Uterus (tissue), 4 donors: Measurements from ENCODE around the gene FKBP7. TPM values are rescaled to one million over a fixed set of nuclear protein-coding genes. Genes with fewer than 3 reads are reported as not detected.

Experiments used
- DNase-seq, 2 donors: peaks; one replicate each; pipeline ENCODE4 v3.0.0-alpha.2; 2019 to 2020
- H3K27ac ChIP-seq, 2 donors: fragments of 200-600 bp; sonication (generic); 1 replicate in 1 of 2; 2 replicates in 1 of 2; pipeline ENCODE4 v1.5.1; 2016 to 2018
- H3K27me3 ChIP-seq, 2 donors: fragments of 200-600 bp; sonication (generic); one replicate each; pipeline ENCODE4 v1.5.1; 2018 to 2019; ENCODE audit warnings: control low read depth in 1 of 2
- H3K36me3 ChIP-seq, 2 donors: fragments of 200-600 bp; sonication (generic); one replicate each; pipeline ENCODE4 v1.5.1; 2019; ENCODE audit warnings: control low read depth in 1 of 2
- H3K4me1 ChIP-seq, 2 donors: fragments of 200-600 bp; sonication (generic); one replicate each; pipeline ENCODE4 v1.5.1; 2018 to 2019; ENCODE audit warnings: control low read depth in 1 of 2
- H3K4me3 ChIP-seq, 2 donors: fragments of 200-600 bp; sonication (generic); 1 replicate in 1 of 2; 2 replicates in 1 of 2; pipeline ENCODE4 v1.5.1; 2018 to 2019; ENCODE audit warnings: mild to moderate bottlenecking in 1 of 2
- H3K9me3 ChIP-seq, 2 donors: fragments of 200-600 bp; sonication (generic); one replicate each; pipeline ENCODE4 v1.5.1; 2019; ENCODE audit warnings: control low read depth in 1 of 2
- POLR2A ChIP-seq, 2 donors: fragments of 450-650 bp; IDR thresholded peaks; one replicate each; pipeline ENCODE4 v1.6.1; 2016; ENCODE audit warnings: antibody characterized with exemption in 2 of 2, mild to moderate bottlenecking in 1 of 2, moderate library complexity in 1 of 2
- intact Hi-C: fragments of 100-400 bp; cut with DNase I; formaldehyde crosslinking; loops from one replicate; pipeline ENCODE4 v1.15.1; 2023; ENCODE audit warnings: low total_unique reads
- total RNA-seq, 4 donors: library from RNA; depleted of rRNA in 3 of 4; stranded (reverse); fragments of >200 nt in 3 of 4; gene quantifications; one replicate each; pipeline versions ENCODE4 v1.1.0 to v1.2.4, GENCODE V29; 2014 to 2023
- TF ChIP-seq, protein P1 (sequence below), 4 experiments: fragments of 200-600 bp in 2 of 4; fragments of 450-650 bp in 2 of 4; sonication (generic) in 2 of 4; IDR thresholded peaks; one replicate each; pipeline ENCODE4 v1.5.1; 2016 to 2019; ENCODE audit warnings: antibody characterized with exemption in 4 of 4, mild to moderate bottlenecking in 2 of 4, moderate library complexity in 1 of 4
- donor health status: DM: yes; HTN: yes; CAD: no.

Gene FKBP7
- total RNA-seq, 4 donors from 2014 or later = 5.4 to 87.2 (median 27.0) TPM

DNA sequence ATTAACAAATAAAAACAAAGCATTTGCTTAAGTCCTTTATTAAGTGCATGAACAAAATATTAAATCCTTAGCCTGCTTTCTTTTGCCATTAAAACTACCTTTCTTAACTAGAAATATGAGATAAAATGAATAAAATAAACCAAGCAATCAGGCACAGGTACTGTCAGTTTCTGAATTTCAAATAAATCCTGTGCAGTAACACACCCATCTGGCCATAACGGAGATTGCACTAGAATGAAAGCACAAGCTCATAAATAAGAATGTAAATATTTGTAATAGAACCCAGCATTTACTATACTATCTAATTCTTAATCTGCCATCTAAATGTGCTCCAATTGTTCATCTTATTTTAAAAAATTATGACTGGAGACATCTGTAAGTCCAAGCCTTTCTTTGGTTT, 59.3 kb downstream of the FKBP7 start:
- Histone ChIP-seq H3K9me3 (no peaks in the 10 kb centered on the region), H3K36me3 (no peaks in the 10 kb centered on the region), H3K27ac (peak overlapping the region in 1 of 2 donors; percentile 29), H3K4me1 (no peaks in the 10 kb centered on the region), H3K27me3 (no peaks in the 10 kb centered on the region), H3K4me3 (no peak overlapping the region)
- intact Hi-C loops = no loop called here
- no peak for DNase-seq
- TF ChIP-seq, protein P1, sequence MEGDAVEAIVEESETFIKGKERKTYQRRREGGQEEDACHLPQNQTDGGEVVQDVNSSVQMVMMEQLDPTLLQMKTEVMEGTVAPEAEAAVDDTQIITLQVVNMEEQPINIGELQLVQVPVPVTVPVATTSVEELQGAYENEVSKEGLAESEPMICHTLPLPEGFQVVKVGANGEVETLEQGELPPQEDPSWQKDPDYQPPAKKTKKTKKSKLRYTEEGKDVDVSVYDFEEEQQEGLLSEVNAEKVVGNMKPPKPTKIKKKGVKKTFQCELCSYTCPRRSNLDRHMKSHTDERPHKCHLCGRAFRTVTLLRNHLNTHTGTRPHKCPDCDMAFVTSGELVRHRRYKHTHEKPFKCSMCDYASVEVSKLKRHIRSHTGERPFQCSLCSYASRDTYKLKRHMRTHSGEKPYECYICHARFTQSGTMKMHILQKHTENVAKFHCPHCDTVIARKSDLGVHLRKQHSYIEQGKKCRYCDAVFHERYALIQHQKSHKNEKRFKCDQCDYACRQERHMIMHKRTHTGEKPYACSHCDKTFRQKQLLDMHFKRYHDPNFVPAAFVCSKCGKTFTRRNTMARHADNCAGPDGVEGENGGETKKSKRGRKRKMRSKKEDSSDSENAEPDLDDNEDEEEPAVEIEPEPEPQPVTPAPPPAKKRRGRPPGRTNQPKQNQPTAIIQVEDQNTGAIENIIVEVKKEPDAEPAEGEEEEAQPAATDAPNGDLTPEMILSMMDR (IDR thresholded peaks at IDR 0.05) = no peak
- TF ChIP-seq POLR2A (IDR thresholded peaks at IDR 0.05) = no peak

DNA sequence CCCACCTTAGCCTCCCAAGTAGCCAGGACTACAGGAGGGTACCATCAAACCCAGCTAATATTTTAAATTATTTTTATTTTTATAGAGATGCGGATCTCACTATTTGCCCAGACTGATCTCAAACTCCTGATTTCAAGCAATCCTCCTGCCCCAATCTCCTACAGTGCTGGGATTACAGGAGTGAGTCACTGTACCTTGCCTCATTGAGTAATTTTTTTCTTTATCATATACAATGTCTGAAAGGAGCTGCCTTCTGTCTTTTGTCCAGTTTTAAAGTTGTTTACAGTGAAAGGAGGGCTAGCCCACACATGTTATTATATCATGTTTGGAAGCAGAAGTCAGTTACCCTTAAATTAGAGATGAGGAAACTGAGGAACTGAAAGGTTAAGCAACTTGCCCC, 60.0 kb downstream of the FKBP7 start:
- intact Hi-C loops = no loop called here
- no peak for TF ChIP-seq POLR2A (IDR thresholded peaks at IDR 0.05)
- TF ChIP-seq, protein P1 (IDR thresholded peaks at IDR 0.05) = no peak
- H3K9me3 ChIP-seq = no peaks in the 10 kb centered on the region

DNA sequence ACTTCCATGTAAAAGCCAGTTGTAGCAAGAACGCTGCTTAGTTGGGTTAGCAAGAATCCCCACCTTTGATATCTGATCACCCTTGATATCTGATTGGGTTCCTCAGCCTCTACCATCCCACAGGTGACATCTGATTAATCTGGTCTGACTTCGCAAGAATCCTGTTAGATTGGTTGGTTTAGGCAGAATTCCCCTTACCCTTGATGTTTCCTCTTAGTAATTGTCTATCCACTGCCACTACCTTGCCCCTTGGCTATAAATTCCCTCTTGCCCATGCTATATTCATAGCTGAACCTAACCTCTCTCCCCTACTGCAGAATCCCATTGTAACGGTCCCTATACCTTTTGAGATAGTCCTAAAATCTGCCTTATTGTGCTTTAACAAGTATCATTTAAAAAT, 60.5 kb downstream of the FKBP7 start:
- Histone ChIP-seq H3K36me3 (no peaks in the 10 kb centered on the region), H3K27ac (no peak overlapping the region), H3K27me3 (no peaks in the 10 kb centered on the region), H3K4me3 (no peak overlapping the region), H3K9me3 (no peaks in the 10 kb centered on the region), H3K4me1 (no peaks in the 10 kb centered on the region)
- intact Hi-C loops = no loop called here
- TF ChIP-seq, protein P1 (IDR thresholded peaks at IDR 0.05) = no peak
- no peak for TF ChIP-seq POLR2A (IDR thresholded peaks at IDR 0.05)
- no peak for DNase-seq

More for the DNA sequence above, 60.0 kb downstream of the FKBP7 start:
- no peaks in the 10 kb centered on the region for H3K36me3 ChIP-seq
- no peaks in the 10 kb centered on the region for H3K4me1 ChIP-seq
- no peak overlapping the region for H3K4me3 ChIP-seq
- H3K27me3 ChIP-seq = no peaks in the 10 kb centered on the region
- H3K27ac ChIP-seq = no peak overlapping the region
- DNase-seq = no peak

DNA sequence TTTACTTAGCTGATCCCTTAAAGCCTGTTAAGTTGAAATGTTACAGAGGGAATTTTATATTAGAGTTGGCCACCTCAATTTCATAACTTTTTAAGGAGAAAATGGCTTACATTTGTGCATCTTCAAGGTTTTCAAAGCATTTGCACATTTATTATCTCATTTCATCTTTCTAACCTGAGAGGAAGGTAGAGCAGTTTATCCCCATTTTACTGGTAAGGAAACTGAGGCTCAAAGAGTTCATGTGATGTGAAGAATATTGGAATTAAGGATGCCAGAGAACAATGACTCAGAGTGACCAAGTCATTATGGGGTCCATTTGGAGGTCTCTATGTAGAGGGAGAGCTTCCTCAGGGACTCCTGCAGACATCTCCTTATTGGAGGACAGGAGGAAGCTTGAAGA, 62.4 kb downstream of the FKBP7 start:
- intact Hi-C loops = no loop called here
- DNase-seq = no peak
- Histone ChIP-seq H3K27me3 (no peaks in the 10 kb centered on the region), H3K27ac (no peak overlapping the region), H3K9me3 (no peaks in the 10 kb centered on the region), H3K36me3 (no peaks in the 10 kb centered on the region), H3K4me3 (no peak overlapping the region), H3K4me1 (no peaks in the 10 kb centered on the region)
- TF ChIP-seq, protein P1 (IDR thresholded peaks at IDR 0.05) = no peak
- no peak for TF ChIP-seq POLR2A (IDR thresholded peaks at IDR 0.05)

DNA sequence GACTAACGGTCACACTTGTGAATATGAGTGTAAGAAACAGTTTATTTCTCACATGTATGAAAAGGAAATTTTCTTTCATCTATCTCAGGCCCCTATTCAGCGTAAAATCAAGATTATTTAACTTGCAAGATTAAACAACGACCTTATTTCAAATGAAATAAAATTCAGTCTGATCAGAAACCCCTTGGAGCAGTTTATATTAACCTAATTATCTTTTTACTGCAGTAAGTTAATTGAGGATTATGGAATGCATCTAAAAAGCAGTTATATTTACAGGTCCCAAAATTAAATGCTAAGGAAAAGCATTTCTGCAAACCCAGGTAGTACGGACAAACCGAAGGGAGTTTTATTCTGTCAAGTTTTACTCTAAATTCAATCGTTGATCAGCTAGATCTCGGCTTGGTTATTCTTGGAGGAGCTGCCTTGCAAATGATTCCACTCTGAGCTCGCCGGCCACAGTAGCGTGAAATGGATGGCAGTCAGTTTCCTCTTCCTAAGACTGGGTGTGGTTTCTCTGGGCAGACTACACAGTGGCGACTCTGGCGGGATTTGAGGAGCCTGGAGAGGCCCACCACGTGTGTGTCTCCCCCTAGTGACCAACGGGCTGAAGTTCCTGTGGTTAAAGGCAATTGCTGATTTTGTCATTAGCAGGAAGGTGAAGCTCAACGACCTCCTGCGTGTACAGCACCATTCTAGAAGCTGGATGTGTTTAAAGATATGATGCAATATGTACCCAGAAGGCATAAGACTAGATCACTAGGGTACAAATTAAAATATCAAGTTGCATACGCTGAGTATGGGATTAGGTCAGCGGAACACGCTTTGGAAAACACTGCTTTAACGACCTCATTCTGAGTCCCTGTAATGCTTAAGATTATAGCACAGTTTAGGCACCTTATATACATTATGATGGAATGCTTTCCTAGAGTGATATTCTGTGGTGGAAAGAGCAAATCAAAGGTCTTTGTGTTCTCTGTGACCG, 63.8 kb downstream of the FKBP7 start:
- no peaks in the 10 kb centered on the region for H3K9me3 ChIP-seq
- peak; percentile 13 to 66 for TF ChIP-seq POLR2A (IDR thresholded peaks at IDR 0.05)
- TF ChIP-seq, protein P1 (IDR thresholded peaks at IDR 0.05) = peak; percentile 85 to 89 (median 87)
- H3K27me3 ChIP-seq = no peaks in the 10 kb centered on the region
- no peaks in the 10 kb centered on the region for H3K4me1 ChIP-seq
- H3K27ac ChIP-seq = peak overlapping the region; percentile 95 to 97
- no peaks in the 10 kb centered on the region for H3K36me3 ChIP-seq
- peak; percentile 85 to 92 for DNase-seq
- intact Hi-C loops = no loop called here
- H3K4me3 ChIP-seq = peak overlapping the region; percentile 57 to 65
